K562 (cell line): ENCODE results near the gene RDH5. TPM values are rescaled to one million over a fixed set of nuclear protein-coding genes. Genes with fewer than 3 reads are reported as not detected.

Experiments
- ATAC-seq: fragments of 200-7000 bp; cut with Tn5 transposase; 3 replicates; pipeline ENCODE4 v1.9.1; 2020; ENCODE audit warnings: moderate library complexity
- BruUV-seq: library from RNA; stranded (reverse); fragments of 400-500 nt; replicated peaks from 2 replicates; lab custom pipeline; 2021; lab: Mats Ljungman, UMichigan
- CTCF ChIA-PET: fragments of 300-600 bp; formaldehyde crosslinking; extraction: SDS; loops from one replicate; lab custom pipeline; 2021; ENCODE audit warnings: low intra/inter-chr PET ratio; lab: Yijun Ruan, JAX
- POLR2A ChIA-PET: fragments of 300-600, 350-650 bp; sonication (Branson Sonifier 250); formaldehyde crosslinking; extraction: SDS; loops from one replicate; lab custom pipeline; 2021; ENCODE audit warnings: antibody characterized with exemption, inconsistent platforms; lab: Yijun Ruan, JAX
- DNase-seq, 4 experiments: peaks; one replicate each; pipeline versions ENCODE4 v3.0.0 to v3.0.0-alpha.2; 2011 to 2018; ENCODE audit warnings: low spot score in 3 of 4, mixed read lengths in 3 of 4; ENCODE audit errors: extremely low read depth in 1 of 4
- FAIRE-seq: peaks from 2 replicates; lab custom pipeline; 2011; peaks lifted over from hg19 to GRCh38; lab: Jason Lieb, UNC
- H2AFZ ChIP-seq: 2 replicates; pipeline ENCODE4 v1.6.0; 2011; ENCODE audit warnings: low read depth, low read length, control low read depth, inconsistent platforms
- H3K27ac ChIP-seq: fragments of 200-600 bp; 3 replicates; pipeline ENCODE4 v1.8.0; 2011; ENCODE audit warnings: low read depth, mild to moderate bottlenecking, control low read depth, inconsistent platforms, low read length, moderate library complexity, mixed read lengths; ENCODE audit errors: extremely low read depth
- H3K27me3 ChIP-seq, 2 experiments: fragments of 300-600 bp in 1 of 2; 2 replicates in 1 of 2; 3 replicates in 1 of 2; pipeline versions ENCODE4 v1.6.0 to v1.8.0; 2011; ENCODE audit warnings: inconsistent platforms in 2 of 2, low read length in 2 of 2, mild to moderate bottlenecking in 1 of 2, mixed read lengths in 1 of 2, moderate library complexity in 1 of 2; ENCODE audit not compliant: control insufficient read depth in 2 of 2, insufficient read depth in 2 of 2
- H3K36me3 ChIP-seq: fragments of 300-600 bp; 3 replicates; pipeline ENCODE4 v1.8.0; 2011; ENCODE audit warnings: mild to moderate bottlenecking, low read length, inconsistent platforms; ENCODE audit not compliant: control insufficient read depth, insufficient read depth
- H3K4me1 ChIP-seq, 2 experiments: fragments of 200-600 bp in 1 of 2; replicated peaks in 1 of 2; 2 replicates in 1 of 2; 3 replicates in 1 of 2; pipeline versions ENCODE4 v1.5.1 to v1.8.0; 2011; ENCODE audit warnings: inconsistent platforms in 2 of 2, low read length in 2 of 2, mild to moderate bottlenecking in 1 of 2, mixed read lengths in 1 of 2, moderate library complexity in 1 of 2; ENCODE audit not compliant: control insufficient read depth in 2 of 2, insufficient read depth in 2 of 2
- H3K4me2 ChIP-seq: 2 replicates; pipeline ENCODE4 v1.6.1; 2011; ENCODE audit warnings: low read length, control low read depth, inconsistent platforms, mixed read lengths; ENCODE audit not compliant: insufficient read depth
- H3K4me3 ChIP-seq: fragments of 200-600 bp; sonication (generic), shearing (Covaris generic); 2 replicates; pipeline ENCODE4 v1.5.1; 2016; ENCODE audit warnings: control low read depth, inconsistent platforms
- H3K79me2 ChIP-seq: fragments of 200-600 bp; 3 replicates; pipeline ENCODE4 v1.8.0; 2011; ENCODE audit warnings: low read length, inconsistent platforms; ENCODE audit not compliant: control insufficient read depth, insufficient read depth
- H3K9ac ChIP-seq, 2 experiments: 2 replicates each; pipeline versions ENCODE4 v1.6.0 to v1.6.1; 2011; ENCODE audit warnings: low read depth in 2 of 2, low read length in 2 of 2, control low read depth in 1 of 2, inconsistent platforms in 1 of 2, mild to moderate bottlenecking in 1 of 2, mixed read lengths in 1 of 2; ENCODE audit not compliant: insufficient read depth in 1 of 2
- H3K9me1 ChIP-seq: one replicate; pipeline ENCODE4 v1.6.0; 2011; ENCODE audit warnings: inconsistent platforms, mild to moderate bottlenecking, low read length, moderate library complexity; ENCODE audit not compliant: control insufficient read depth, insufficient read depth
- H3K9me3 ChIP-seq: replicated peaks from 2 replicates; pipeline ENCODE4 v1.5.1; 2011; ENCODE audit warnings: low read depth, low read length, inconsistent platforms; ENCODE audit not compliant: control insufficient read depth, insufficient read depth
- H4K20me1 ChIP-seq: replicated peaks from 2 replicates; pipeline ENCODE4 v1.6.1; 2011; ENCODE audit warnings: low read length, inconsistent platforms, mixed read lengths; ENCODE audit not compliant: control insufficient read depth, insufficient read depth
- ARID3A ChIP-seq: IDR thresholded peaks from 2 replicates; pipeline ENCODE4 v1.6.1; 2012; ENCODE audit warnings: low read depth, low read length, improper control_type of control experiment, borderline replicate concordance
- DPF2 ChIP-seq: fragments of 450-650 bp; IDR thresholded peaks from 2 replicates; pipeline ENCODE4 v1.6.1; 2016
- E2F1 ChIP-seq: sonication (generic); formaldehyde crosslinking; IDR thresholded peaks from 2 replicates; pipeline ENCODE4 v1.8.1; 2023; ENCODE audit warnings: mild to moderate bottlenecking, missing genetic modification reagents, moderate library complexity
- GTF2B ChIP-seq: IDR thresholded peaks from 2 replicates; pipeline ENCODE4 v1.6.1; 2011; ENCODE audit not compliant: insufficient read length; ENCODE audit errors: extremely low read depth
- GTF2F1 ChIP-seq: IDR thresholded peaks from 2 replicates; pipeline ENCODE4 v1.6.1; 2011; ENCODE audit warnings: low read depth, low read length, improper control_type of control experiment
- KLF10 ChIP-seq: fragments of 250-450 bp; sonication (Bioruptor Pico); IDR thresholded peaks from 2 replicates; pipeline ENCODE4 v1.6.1; 2021; ENCODE audit warnings: matching md5 sums
- KLF13 ChIP-seq: fragments of 450-650 bp; IDR thresholded peaks from 2 replicates; pipeline ENCODE4 v1.6.1; 2016; ENCODE audit warnings: missing genetic modification characterization, low read depth, mild to moderate bottlenecking, missing compliant biosample characterization, moderate library complexity, borderline replicate concordance
- PYGO2 ChIP-seq: fragments of 450-650 bp; IDR thresholded peaks from 2 replicates; pipeline ENCODE4 v1.6.1; 2016; ENCODE audit warnings: mild to moderate bottlenecking, missing genetic modification characterization, moderate library complexity, missing compliant biosample characterization
- SMAD3 ChIP-seq: fragments of 450-650 bp; formaldehyde crosslinking; conservative IDR thresholded peaks from 2 replicates; pipeline ENCODE4 v1.4.0; 2020; ENCODE audit warnings: mild to moderate bottlenecking
- THRAP3 ChIP-seq: fragments of 450-650 bp; IDR thresholded peaks from 2 replicates; pipeline ENCODE4 v1.6.1; 2016; ENCODE audit warnings: mild to moderate bottlenecking, inconsistent platforms, borderline replicate concordance
- ZNF668 ChIP-seq: fragments of 250-450 bp; sonication (Bioruptor Pico); IDR thresholded peaks from 2 replicates; pipeline ENCODE4 v1.8.0; 2022; ENCODE audit warnings: mild to moderate bottlenecking, inconsistent platforms
- WGBS: fragments of 100-300 bp; shearing (Covaris generic); methylation state at CpG from one replicate; pipeline ENCODE4 v1.1.6; 2016; ENCODE audit warnings: low coverage, mixed read lengths; ENCODE audit not compliant: insufficient coverage; ENCODE audit errors: missing lambda C conversion rate; 5-methylcytosine and 5-hydroxymethylcytosine counted together
- in situ Hi-C: fragments of 300-500 bp; cut with MboI; formaldehyde crosslinking; loops from 4 replicates; pipeline ENCODE4 v1.15.0; 2018; ENCODE audit warnings: inconsistent platforms, mixed read lengths
- intact Hi-C: fragments of 100-400 bp; cut with micrococcal nuclease; formaldehyde crosslinking; loops from 2 replicates; pipeline ENCODE4 v1.14.2; 2022
- polyA plus RNA-seq, 8 experiments: library from polyadenylated mRNA; depleted of rRNA in 4 of 8; stranded (reverse) in 5 of 8; unstranded in 3 of 8; fragments of >200 nt; fragmentation: Nextera tagmentation in 2 of 8; fragmentation: Illumina TruSeq in 1 of 8; extraction: Ambion mirVana in 2 of 8; extraction: Trizol in 1 of 8; gene quantifications; 2 replicates each; pipeline versions ENCODE4 v1.2.1 to v1.2.3, GENCODE V29; 2011 to 2014; ENCODE audit warnings: inconsistent platforms in 1 of 8, missing spikeins in 1 of 8
- total RNA-seq, 7 experiments: library from RNA; depleted of rRNA in 6 of 7; stranded (reverse); fragments of >200 nt in 6 of 7; fragmentation: Illumina TruSeq in 2 of 7; extraction: Trizol in 2 of 7; gene quantifications; 2 replicates each; pipeline versions ENCODE4 v1.2.1 to v1.2.3, GENCODE V29; 2011 to 2021; ENCODE audit warnings: low replicate concordance in 1 of 7
- TF ChIP-seq, protein P1 (sequence below): fragments of 450-650 bp; conservative IDR thresholded peaks from 2 replicates; pipeline ENCODE4 v1.6.1; 2016; ENCODE audit warnings: missing genetic modification characterization, low read depth, mild to moderate bottlenecking, missing compliant biosample characterization, moderate library complexity

RDH5 gene
- total and polyA plus RNA-seq, 9 of the 15 experiments (the other 6 are each of a cell fraction or from before 2014, with no cell fraction given): 0.28 to 2.0 (median 1.1) TPM; not detected in 1

DNA sequence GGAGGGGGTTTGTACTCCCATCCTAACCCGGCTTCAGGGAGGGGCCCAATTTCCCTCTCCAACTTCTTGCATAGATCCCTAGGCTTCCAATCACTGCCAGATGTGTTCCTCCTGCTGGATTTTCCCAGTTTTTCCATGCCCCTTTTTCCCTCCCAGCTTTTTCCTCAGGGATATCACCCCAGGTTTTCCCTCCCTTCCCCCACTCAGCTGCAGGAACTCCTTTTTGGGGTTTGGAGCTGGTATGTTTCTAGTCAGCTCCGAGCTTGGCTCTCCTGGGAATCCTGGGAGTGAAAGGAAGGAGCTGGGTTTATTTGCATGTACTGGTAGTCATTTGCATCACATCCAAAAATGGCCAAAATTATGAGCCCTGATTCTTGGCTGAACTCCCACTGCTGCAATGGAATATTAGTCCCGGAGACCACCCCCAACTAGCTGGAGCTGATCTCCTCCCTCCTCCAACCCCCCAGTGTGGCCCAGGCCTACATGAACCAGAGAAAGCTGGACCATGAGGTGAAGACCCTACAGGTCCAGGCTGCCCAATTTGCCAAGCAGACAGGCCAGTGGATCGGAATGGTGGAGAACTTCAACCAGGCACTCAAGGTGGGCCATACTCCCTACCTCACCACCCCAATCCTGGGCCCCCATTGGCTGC, 1.4 kb upstream of the RDH5 start (continued):
- TF ChIP-seq PYGO2 (tag) (no peak), GTF2F1 (no peak), ZNF668 (CRISPR knock-in tag) (no peak), KLF13 (tag) (no peak), KLF10 (CRISPR knock-in tag) (no peak), E2F1 (CRISPR knock-in tag) (no peak)
- TF ChIP-seq, protein P1, sequence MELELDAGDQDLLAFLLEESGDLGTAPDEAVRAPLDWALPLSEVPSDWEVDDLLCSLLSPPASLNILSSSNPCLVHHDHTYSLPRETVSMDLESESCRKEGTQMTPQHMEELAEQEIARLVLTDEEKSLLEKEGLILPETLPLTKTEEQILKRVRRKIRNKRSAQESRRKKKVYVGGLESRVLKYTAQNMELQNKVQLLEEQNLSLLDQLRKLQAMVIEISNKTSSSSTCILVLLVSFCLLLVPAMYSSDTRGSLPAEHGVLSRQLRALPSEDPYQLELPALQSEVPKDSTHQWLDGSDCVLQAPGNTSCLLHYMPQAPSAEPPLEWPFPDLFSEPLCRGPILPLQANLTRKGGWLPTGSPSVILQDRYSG (tag): no peak
- TF ChIP-seq, all 486 proteins: peak for 0

GRCh38 chr12:55719371-55719770, 822 bp upstream of the RDH5 start:
- Histone ChIP-seq H3K36me3 (peaks cover 12% of the 10 kb centered on the region; the same call in 2 of the 3 replicates), H3K4me1 (peaks cover 18 to 29% of the 10 kb centered on the region in 2 experiments; a peak in 4 of 5 replicates)

More at GRCh38 chr12:55719371-55719770, 822 bp upstream of the RDH5 start:
- BruUV-seq: no TSS peak
- POLR2A ChIA-PET: interaction anchor here (0.5 to 1.7 kb wide), 7 partner anchors 10 to 600 kb away, joined by 3 to 8 read pairs (median 5); partner anchors contain the start of gene CD63
- 67% methylated on average over 7 of the region's 7 CpGs for WGBS
- no peak for ATAC-seq
- H3K27ac ChIP-seq: no peak overlapping the region
- peaks cover 8% of the 10 kb centered on the region; the same call in 1 of the 2 replicates for H4K20me1 ChIP-seq
- no peak overlapping the region for H2AFZ ChIP-seq
- no peak for FAIRE-seq
- no peak overlapping the region for H3K9ac ChIP-seq
- H3K9me1 ChIP-seq: no peaks in the 10 kb centered on the region
- no peak for DNase-seq
- no peaks in the 10 kb centered on the region for H3K9me3 ChIP-seq
- TF ChIP-seq THRAP3 (no peak), SMAD3 (CRISPR knock-in tag) (no peak), GTF2B (no peak), DPF2 (no peak), ARID3A (no peak)
- TF ChIP-seq, all 486 proteins: peak for 0
- H3K4me3 ChIP-seq: no peak overlapping the region
- in situ Hi-C loops (no loop called here), intact Hi-C loops (no loop called here)
- CTCF ChIA-PET: no interaction called here
- no peaks in the 10 kb centered on the region for H3K27me3 ChIP-seq
- peaks cover 6% of the 10 kb centered on the region; the same call in 2 of the 3 replicates for H3K79me2 ChIP-seq
- H3K4me2 ChIP-seq: no peak overlapping the region
